SK-N-SH (cell line): ENCODE measurements around the gene CACNG4. TPM values are rescaled to one million over a fixed set of nuclear protein-coding genes. Genes with fewer than 3 reads are reported as not detected.

Experiments used
- CTCF ChIA-PET: fragments of 300-600, 350-600 bp; formaldehyde crosslinking; extraction: SDS; loops from one replicate; lab custom pipeline; 2021; lab: Yijun Ruan, JAX
- POLR2A ChIA-PET: fragments of 350-600 bp; sonication (Branson Sonifier 250); formaldehyde crosslinking; extraction: SDS; loops from one replicate; lab custom pipeline; 2020; ENCODE audit warnings: antibody characterized with exemption, inconsistent platforms; lab: Yijun Ruan, JAX
- DNase-seq: peaks from one replicate; pipeline ENCODE4 v3.0.0; 2012
- H2AFZ ChIP-seq: fragments of 200-600 bp; sonication (generic); 2 replicates; pipeline ENCODE4 v1.8.1; 2016; ENCODE audit warnings: antibody characterized with exemption, mild to moderate bottlenecking, low read depth
- H3F3A ChIP-seq: fragments of 200-600 bp; sonication (generic); replicated peaks from 2 replicates; pipeline ENCODE3; 2016; ENCODE audit warnings: antibody characterized with exemption, mild to moderate bottlenecking; ENCODE audit not compliant: insufficient read depth
- H3K27ac ChIP-seq, 2 experiments: fragments of 200-500 bp in 1 of 2; fragments of 200-600 bp in 1 of 2; sonication (Bioruptor generic) in 1 of 2; sonication (generic), shearing (Covaris generic) in 1 of 2; 2 replicates each; pipeline versions ENCODE4 v1.5.1 to v1.6.1; 2014 to 2016; ENCODE audit warnings: low read depth in 2 of 2, inconsistent platforms in 1 of 2, low read length in 1 of 2, mild to moderate bottlenecking in 1 of 2, mixed read lengths in 1 of 2
- H3K27me3 ChIP-seq: fragments of 200-600 bp; sonication (generic), shearing (Covaris generic); 2 replicates; pipeline ENCODE4 v1.6.1; 2016; ENCODE audit warnings: mixed run types; ENCODE audit not compliant: insufficient read depth
- H3K36me3 ChIP-seq, 2 experiments: fragments of 200-500 bp in 1 of 2; fragments of 200-600 bp in 1 of 2; sonication (Bioruptor generic) in 1 of 2; sonication (generic) in 1 of 2; replicated peaks in 1 of 2; 2 replicates each; pipeline versions ENCODE3 to v1.5.1; 2014 to 2016; ENCODE audit warnings: low read length in 1 of 2, mild to moderate bottlenecking in 1 of 2; ENCODE audit not compliant: insufficient read depth in 2 of 2, control insufficient read depth in 1 of 2
- H3K4me1 ChIP-seq, 2 experiments: fragments of 200-500 bp in 1 of 2; fragments of 200-600 bp in 1 of 2; sonication (Bioruptor generic) in 1 of 2; sonication (generic), shearing (Covaris generic) in 1 of 2; 2 replicates each; pipeline versions ENCODE4 v1.5.1 to v1.6.1; 2014 to 2016; ENCODE audit warnings: low read depth in 1 of 2, low read length in 1 of 2, mixed run types in 1 of 2; ENCODE audit not compliant: insufficient read depth in 2 of 2, control insufficient read depth in 1 of 2
- H3K4me2 ChIP-seq: fragments of 200-600 bp; sonication (generic), shearing (Covaris generic); 2 replicates; pipeline ENCODE4 v1.6.1; 2017; ENCODE audit warnings: mixed run types
- H3K4me3 ChIP-seq, 2 experiments: fragments of 200-500 bp in 1 of 2; fragments of 200-600 bp in 1 of 2; sonication (Bioruptor generic) in 1 of 2; sonication (generic), shearing (Covaris generic) in 1 of 2; 2 replicates each; pipeline versions ENCODE4 v1.5.1 to v1.8.1; 2014 to 2016; ENCODE audit warnings: low read depth in 2 of 2, inconsistent platforms in 1 of 2, low read length in 1 of 2, mild to moderate bottlenecking in 1 of 2, mixed read lengths in 1 of 2, moderate library complexity in 1 of 2
- H3K79me2 ChIP-seq: fragments of 200-600 bp; sonication (generic); 2 replicates; pipeline ENCODE4 v1.8.1; 2017; ENCODE audit warnings: mild to moderate bottlenecking; ENCODE audit not compliant: insufficient read depth
- H3K9ac ChIP-seq: fragments of 200-600 bp; sonication (generic); 2 replicates; pipeline ENCODE4 v1.6.1; 2017; ENCODE audit warnings: mixed run types
- H3K9me2 ChIP-seq: fragments of 200-600 bp; sonication (generic); 2 replicates; pipeline ENCODE4 v1.6.1; 2017; ENCODE audit warnings: mixed run types
- H3K9me3 ChIP-seq: fragments of 200-600 bp; sonication (generic); 2 replicates; pipeline ENCODE4 v1.6.1; 2017; ENCODE audit warnings: mixed run types, mild to moderate bottlenecking, moderate library complexity
- H4K20me1 ChIP-seq: fragments of 200-600 bp; sonication (generic); 2 replicates; pipeline ENCODE4 v1.6.1; 2017; ENCODE audit warnings: mild to moderate bottlenecking, mixed run types; ENCODE audit not compliant: insufficient read depth
- FOXM1 ChIP-seq: IDR thresholded peaks from 2 replicates; pipeline ENCODE4 v1.4.0; 2012; ENCODE audit warnings: low read depth, mild to moderate bottlenecking
- MEF2A ChIP-seq: IDR thresholded peaks from 2 replicates; pipeline ENCODE4 v1.4.0; 2012; ENCODE audit warnings: low read depth, borderline replicate concordance
- RAD21 ChIP-seq: IDR thresholded peaks from 2 replicates; pipeline ENCODE4 v1.6.1; 2012; ENCODE audit warnings: mild to moderate bottlenecking, low read length
- RCOR1 ChIP-seq: fragments of 150-350 bp; IDR thresholded peaks from 2 replicates; pipeline ENCODE4 v1.6.1; 2017; ENCODE audit warnings: antibody characterized with exemption, low read length
- WGBS: methylation state at CpG from one replicate; pipeline ENCODE4 v1.1.6; 2017; ENCODE audit warnings: low lambda C conversion rate; 5-methylcytosine and 5-hydroxymethylcytosine counted together
- polyA plus RNA-seq, 3 experiments: library from polyadenylated mRNA; depleted of rRNA; stranded (reverse); fragments of >200 nt; gene quantifications; 2 replicates each; pipeline ENCODE4 v1.2.3, GENCODE V29; 2012
- TF ChIP-seq, protein P1 (sequence below): IDR thresholded peaks from 2 replicates; pipeline ENCODE4; 2012

CACNG4 gene
- polyA plus RNA-seq, 1 of the 3 experiments (the other 2 are of a cell fraction) = 13.2 TPM

DNA sequence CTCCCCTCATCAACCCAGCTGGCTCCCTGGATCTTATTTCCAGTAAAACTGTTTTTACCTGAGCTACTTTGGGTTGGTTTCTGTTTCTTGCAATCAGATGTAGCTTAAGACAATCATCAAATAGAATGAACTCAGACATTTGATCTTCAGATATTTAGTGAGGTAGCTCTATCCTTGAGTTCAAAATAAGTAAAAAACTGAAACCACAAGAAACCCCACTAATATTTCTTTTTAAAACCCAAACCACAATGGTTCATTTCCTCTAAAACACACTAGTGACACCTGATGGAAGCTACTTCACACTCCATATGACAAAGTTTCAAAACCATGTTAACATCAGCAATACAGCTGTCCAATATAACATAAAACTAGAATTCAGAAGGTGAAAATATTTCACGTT lies 117.6 kb downstream of the CACNG4 start:
- 72% methylated on average over 1 of the region's 1 CpG for WGBS
- no peaks in the 10 kb centered on the region for H3K9me3 ChIP-seq
- H3K4me1 ChIP-seq = peaks cover 0 to 10% of the 10 kb centered on the region in 2 experiments; a peak in 2 of 4 replicates
- H3K27ac ChIP-seq = peak overlapping the region in 1 of 2 experiments; percentile 36; a peak in 1 of 4 replicates
- no peak overlapping the region for H3K4me2 ChIP-seq
- POLR2A ChIA-PET = interaction anchor here (2.0 kb wide), 1 partner anchor 116 kb away, joined by 6 read pairs; no protein-coding TSS in a partner anchor
- peaks cover 25 to 55% of the 10 kb centered on the region in 2 experiments for H3K36me3 ChIP-seq
- DNase-seq = no peak
- H3K79me2 ChIP-seq = no peaks in the 10 kb centered on the region
- H3K9me2 ChIP-seq = no peaks in the 10 kb centered on the region
- H3K4me3 ChIP-seq = no peak overlapping the region
- TF ChIP-seq, protein P1, sequence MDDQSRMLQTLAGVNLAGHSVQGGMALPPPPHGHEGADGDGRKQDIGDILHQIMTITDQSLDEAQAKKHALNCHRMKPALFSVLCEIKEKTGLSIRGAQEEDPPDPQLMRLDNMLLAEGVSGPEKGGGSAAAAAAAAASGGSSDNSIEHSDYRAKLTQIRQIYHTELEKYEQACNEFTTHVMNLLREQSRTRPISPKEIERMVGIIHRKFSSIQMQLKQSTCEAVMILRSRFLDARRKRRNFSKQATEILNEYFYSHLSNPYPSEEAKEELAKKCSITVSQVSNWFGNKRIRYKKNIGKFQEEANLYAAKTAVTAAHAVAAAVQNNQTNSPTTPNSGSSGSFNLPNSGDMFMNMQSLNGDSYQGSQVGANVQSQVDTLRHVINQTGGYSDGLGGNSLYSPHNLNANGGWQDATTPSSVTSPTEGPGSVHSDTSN = no peak
- no peak for TF ChIP-seq FOXM1
- no peak for TF ChIP-seq MEF2A
- peak; percentile 68 for TF ChIP-seq RAD21
- TF ChIP-seq RCOR1 = no peak
- H2AFZ ChIP-seq = no peak overlapping the region
- H3K27me3 ChIP-seq = no peaks in the 10 kb centered on the region
- CTCF ChIA-PET = interaction anchor here (0.6 to 3.9 kb wide), 26 partner anchors 9 to 354 kb away, joined by 3 to 18 read pairs (median 4); no protein-coding TSS in a partner anchor
- no peak overlapping the region for H3K9ac ChIP-seq
- no peaks in the 10 kb centered on the region for H3F3A ChIP-seq
- no peaks in the 10 kb centered on the region for H4K20me1 ChIP-seq

Other genes with a start within 250 kb of the CACNG4 start
- 0.10 and 0.23 TPM in 2 replicates for gene CACNG5, start 129.6 kb upstream of the CACNG4 start, polyA plus RNA-seq (2012; rRNA removed)
- not detected in 2 replicates for gene CACNG1, start 79.8 kb downstream of the CACNG4 start, polyA plus RNA-seq (2012; rRNA removed)